ENCODE data around the gene PTPRG. TPM values are rescaled to one million over a fixed set of nuclear protein-coding genes. Genes with fewer than 3 reads are reported as not detected.

Gene PTPRG
- total RNA-seq, 1 donor from 2014 or later, result 4.2 TPM

DNA sequence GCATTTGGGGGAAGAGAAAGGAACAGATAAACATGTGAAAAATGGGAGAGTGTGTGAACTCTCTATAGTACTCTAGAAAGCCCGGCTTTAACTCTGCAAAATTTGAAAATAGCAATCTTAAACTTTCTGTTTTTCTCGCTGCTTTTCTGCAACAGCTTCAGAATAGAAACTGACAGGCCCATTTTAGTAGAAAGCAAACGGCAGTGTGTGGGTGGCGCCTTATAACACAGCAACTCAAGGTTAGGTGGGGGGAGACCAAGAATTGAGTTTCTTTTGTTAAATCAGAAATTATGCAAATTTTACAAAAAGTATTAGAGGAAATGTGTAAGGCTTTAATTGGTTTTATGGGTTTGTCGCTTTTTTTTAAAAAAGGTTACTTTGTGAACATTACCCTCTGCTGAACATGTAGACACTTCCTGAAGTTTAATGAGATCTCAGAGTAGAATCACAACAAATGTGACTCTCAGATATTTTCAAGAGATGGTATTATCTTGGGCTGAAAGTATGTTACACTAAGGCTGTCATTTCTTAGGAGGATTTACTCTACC, 107.0 kb downstream of the PTPRG start:
- H3K4me1 Mint-ChIP-seq, result no peaks in the 10 kb centered on the region
- DNase-seq, result no peak
- no peak overlapping the region for H3K4me3 Mint-ChIP-seq
- no peak overlapping the region for H3K27ac Mint-ChIP-seq
- H3K36me3 Mint-ChIP-seq (ENCODE audit: low read depth), result no peaks in the 10 kb centered on the region
- H3K9me3 Mint-ChIP-seq, result no peaks in the 10 kb centered on the region
- intact Hi-C loops (cut with micrococcal nuclease), result no loop called here
- H3K27me3 Mint-ChIP-seq, result no peaks in the 10 kb centered on the region

DNA sequence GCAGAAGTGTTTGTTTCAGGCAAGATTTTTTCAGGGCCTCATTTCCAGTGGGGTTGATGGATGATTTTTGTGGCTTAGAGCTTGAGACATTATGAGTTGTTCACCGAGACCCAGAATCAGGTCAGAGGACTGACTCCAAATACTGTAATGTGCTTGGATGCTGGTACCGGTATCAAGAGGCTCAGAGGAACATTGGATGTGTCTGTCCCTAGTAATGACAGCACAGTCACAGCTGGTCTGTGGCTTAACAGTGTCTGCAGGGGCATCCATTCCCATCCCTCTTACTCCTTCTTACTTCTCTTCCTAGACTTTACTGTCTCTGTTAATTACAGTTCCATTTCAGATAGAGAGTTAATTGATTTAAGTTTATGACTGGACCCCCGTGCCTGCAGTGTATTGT, 107.8 kb downstream of the PTPRG start:
- Mint-ChIP-seq H3K27ac (no peak overlapping the region), H3K4me3 (no peak overlapping the region), H3K36me3 (ENCODE audit: low read depth) (no peaks in the 10 kb centered on the region), H3K27me3 (no peaks in the 10 kb centered on the region), H3K9me3 (no peaks in the 10 kb centered on the region), H3K4me1 (no peaks in the 10 kb centered on the region)
- no peak for DNase-seq
- intact Hi-C loops (cut with micrococcal nuclease), result no loop called here

GRCh38 chr3:61669668-61670299, 108.4 kb downstream of the PTPRG start:
- H3K36me3 Mint-ChIP-seq (ENCODE audit: low read depth), result no peaks in the 10 kb centered on the region
- H3K27ac Mint-ChIP-seq, result no peak overlapping the region
- no peaks in the 10 kb centered on the region for H3K4me1 Mint-ChIP-seq
- no peak for DNase-seq
- H3K4me3 Mint-ChIP-seq, result no peak overlapping the region
- no peaks in the 10 kb centered on the region for H3K27me3 Mint-ChIP-seq
- no peaks in the 10 kb centered on the region for H3K9me3 Mint-ChIP-seq
- intact Hi-C loops (cut with micrococcal nuclease), result no loop called here

DNA sequence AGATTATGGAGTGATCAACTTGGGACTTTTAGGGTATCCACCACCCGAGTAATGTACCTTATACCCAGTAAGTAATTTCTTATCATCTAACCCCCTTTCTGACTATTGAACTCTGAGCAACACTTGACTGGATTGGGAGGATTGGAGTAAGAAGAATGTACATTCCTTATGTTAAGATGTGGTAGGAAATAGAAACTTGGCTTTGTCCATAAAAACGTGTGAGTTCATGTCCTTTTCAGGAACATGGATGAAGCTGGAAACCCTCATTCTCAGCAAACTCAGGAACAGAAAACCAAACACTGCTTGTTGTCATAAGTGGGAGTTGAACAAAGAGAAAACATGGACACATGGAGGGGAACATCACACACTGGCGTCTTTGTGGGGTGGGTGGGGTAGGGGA, 112.3 kb downstream of the PTPRG start:
- intact Hi-C loops (cut with micrococcal nuclease), result no loop called here
- no peak overlapping the region for H3K27ac Mint-ChIP-seq
- H3K36me3 Mint-ChIP-seq (ENCODE audit: low read depth), result no peaks in the 10 kb centered on the region
- no peaks in the 10 kb centered on the region for H3K4me1 Mint-ChIP-seq
- H3K4me3 Mint-ChIP-seq, result no peak overlapping the region
- no peaks in the 10 kb centered on the region for H3K9me3 Mint-ChIP-seq
- DNase-seq, result no peak
- no peaks in the 10 kb centered on the region for H3K27me3 Mint-ChIP-seq

DNA sequence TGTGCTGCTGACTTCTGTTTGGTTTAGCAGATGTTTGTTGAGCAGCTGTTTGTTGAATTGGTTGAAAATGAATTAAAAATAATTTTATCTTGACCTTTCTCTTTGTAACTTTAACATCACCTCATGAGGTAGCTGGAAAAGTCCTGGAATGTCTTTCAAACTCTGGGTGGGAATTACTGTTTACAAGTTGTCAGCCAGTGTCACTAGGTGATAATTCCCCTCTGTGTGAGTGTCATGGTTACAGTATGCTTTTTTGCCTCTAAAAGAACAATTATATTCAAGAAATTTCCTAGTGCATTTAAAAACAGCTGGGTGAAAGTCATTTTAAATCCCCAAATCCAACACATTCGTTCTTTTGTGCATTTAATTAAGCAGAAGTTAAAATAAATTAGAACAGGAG, 113.2 kb downstream of the PTPRG start:
- Mint-ChIP-seq H3K27me3 (no peaks in the 10 kb centered on the region), H3K9me3 (no peaks in the 10 kb centered on the region), H3K4me1 (no peaks in the 10 kb centered on the region), H3K27ac (no peak overlapping the region), H3K4me3 (no peak overlapping the region), H3K36me3 (ENCODE audit: low read depth) (no peaks in the 10 kb centered on the region)
- intact Hi-C loops (cut with micrococcal nuclease), result no loop called here
- no peak for DNase-seq

DNA sequence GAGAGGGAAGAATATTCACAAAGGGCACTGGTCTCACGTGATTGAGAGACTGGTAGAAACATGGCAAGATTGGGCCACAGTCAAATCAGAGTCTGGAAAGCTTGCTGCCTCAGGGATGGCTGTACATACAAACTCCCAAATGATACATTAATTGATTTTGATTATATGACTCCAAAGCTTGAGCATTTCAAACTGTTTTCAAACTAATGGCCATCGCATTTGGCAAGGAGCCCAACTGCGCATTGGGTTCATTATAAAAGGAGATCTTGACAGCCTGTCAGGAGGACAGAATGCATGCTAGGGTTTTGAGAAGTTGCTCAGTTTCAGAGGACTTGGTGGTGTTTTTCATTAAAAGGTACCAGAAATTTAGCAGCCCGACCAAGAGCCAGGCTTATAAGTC, 117.7 kb downstream of the PTPRG start:
- no peak overlapping the region for H3K27ac Mint-ChIP-seq
- no peak overlapping the region for H3K4me3 Mint-ChIP-seq
- H3K36me3 Mint-ChIP-seq (ENCODE audit: low read depth), result no peaks in the 10 kb centered on the region
- DNase-seq, result no peak
- no peaks in the 10 kb centered on the region for H3K9me3 Mint-ChIP-seq
- H3K27me3 Mint-ChIP-seq, result no peaks in the 10 kb centered on the region
- intact Hi-C loops (cut with micrococcal nuclease), result no loop called here
- H3K4me1 Mint-ChIP-seq, result no peaks in the 10 kb centered on the region

- no peaks in the 10 kb centered on the region for H3K27me3 Mint-ChIP-seq
- no peak overlapping the region for H3K27ac Mint-ChIP-seq
Observed at GRCh38 chr3:61680617-61681016, 119.2 kb downstream of the PTPRG start.

GRCh38 chr3:61681636-61682035, 120.3 kb downstream of the PTPRG start:
- Mint-ChIP-seq H3K4me1 (no peaks in the 10 kb centered on the region), H3K27me3 (no peaks in the 10 kb centered on the region), H3K36me3 (ENCODE audit: low read depth) (no peaks in the 10 kb centered on the region), H3K27ac (no peak overlapping the region), H3K9me3 (no peaks in the 10 kb centered on the region), H3K4me3 (no peak overlapping the region)
- DNase-seq, result no peak
- intact Hi-C loops (cut with micrococcal nuclease), result no loop called here

More at GRCh38 chr3:61680617-61681016, 119.2 kb downstream of the PTPRG start:
- intact Hi-C loops (cut with micrococcal nuclease), result no loop called here
- H3K36me3 Mint-ChIP-seq (ENCODE audit: low read depth), result no peaks in the 10 kb centered on the region
- H3K4me1 Mint-ChIP-seq, result no peaks in the 10 kb centered on the region
- DNase-seq, result no peak
- no peaks in the 10 kb centered on the region for H3K9me3 Mint-ChIP-seq
- H3K4me3 Mint-ChIP-seq, result no peak overlapping the region

DNA sequence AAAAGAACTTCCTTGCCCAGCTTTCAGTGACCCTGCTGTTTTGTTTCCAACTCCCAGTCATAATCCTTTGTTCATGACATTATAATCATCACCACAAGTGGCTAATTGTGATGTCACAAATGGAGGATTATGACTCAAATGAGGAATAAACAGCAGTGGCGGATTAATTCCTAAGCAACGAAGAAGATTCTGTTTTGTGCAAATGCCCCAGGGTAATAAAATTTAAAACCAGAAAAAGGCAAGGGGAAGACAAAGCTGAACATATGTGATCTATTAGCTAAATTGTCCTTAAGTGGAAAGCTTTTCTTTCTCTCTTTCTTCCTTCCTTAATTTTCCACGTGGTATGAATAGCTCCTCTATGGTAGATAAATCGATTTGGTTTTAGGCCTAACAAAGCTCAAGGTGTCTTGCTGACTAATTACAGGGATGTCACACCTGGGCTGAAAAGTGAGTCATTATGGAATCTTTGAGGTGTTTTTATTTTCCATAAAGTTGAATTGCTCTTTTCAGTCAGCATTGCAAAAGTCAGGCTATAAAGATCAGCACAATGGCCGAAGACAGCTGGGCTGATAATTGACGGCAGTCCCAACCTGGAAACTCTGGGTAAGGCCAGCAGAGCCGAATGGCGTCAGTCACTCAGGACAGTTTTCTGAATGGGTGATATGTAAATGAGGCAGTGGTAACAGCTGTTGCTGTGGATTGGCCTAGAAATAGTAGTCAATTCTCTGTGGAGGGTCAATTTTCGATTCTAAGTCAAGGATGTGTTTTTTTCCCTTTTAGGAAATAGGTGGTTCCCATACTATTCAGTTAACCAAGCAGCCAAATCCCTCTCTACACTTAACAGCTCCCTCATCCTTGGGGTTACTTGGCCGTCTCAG, 121.5 kb downstream of the PTPRG start:
- H3K27ac Mint-ChIP-seq, result no peak overlapping the region
- no peaks in the 10 kb centered on the region for H3K4me1 Mint-ChIP-seq
- H3K36me3 Mint-ChIP-seq (ENCODE audit: low read depth), result no peaks in the 10 kb centered on the region
- intact Hi-C loops (cut with micrococcal nuclease), result no loop called here
- no peak for DNase-seq
- H3K4me3 Mint-ChIP-seq, result no peak overlapping the region
- H3K9me3 Mint-ChIP-seq, result no peaks in the 10 kb centered on the region
- H3K27me3 Mint-ChIP-seq, result peaks cover 2% of the 10 kb centered on the region

DNA sequence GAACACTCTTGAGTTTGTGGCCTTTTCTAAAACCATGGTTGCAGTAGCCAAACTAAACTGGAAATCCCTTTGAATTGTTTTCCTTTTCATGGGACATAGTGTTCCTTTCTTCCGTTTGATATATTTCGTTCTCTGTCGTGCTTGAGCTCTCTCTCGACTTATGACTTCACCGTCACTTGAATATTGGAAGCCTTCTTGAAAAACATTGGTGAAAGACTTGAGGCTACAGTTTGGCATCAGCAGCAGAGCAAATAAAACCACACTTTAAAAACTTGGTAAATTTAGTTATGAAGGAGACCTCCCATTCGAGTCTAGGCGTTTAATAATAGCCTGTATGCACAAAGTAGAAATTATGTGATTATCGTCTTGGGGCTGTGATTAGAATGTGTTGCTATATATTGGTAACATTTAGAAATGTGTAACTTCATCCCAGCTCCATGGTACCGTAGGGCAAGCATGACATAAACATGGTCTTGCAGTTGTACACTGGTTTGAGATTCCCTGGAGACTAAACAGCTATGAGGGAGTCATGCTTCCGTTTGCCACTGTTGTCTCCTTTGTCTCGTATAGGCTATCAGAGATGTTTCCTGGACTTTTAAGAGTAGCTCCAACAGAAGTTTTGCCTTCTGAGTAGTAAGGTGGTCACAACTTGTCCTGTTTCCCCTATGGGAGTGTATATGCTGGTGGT, 122.3 kb downstream of the PTPRG start:
- intact Hi-C loops (cut with micrococcal nuclease), result no loop called here
- H3K9me3 Mint-ChIP-seq, result no peaks in the 10 kb centered on the region
- H3K27me3 Mint-ChIP-seq, result peaks cover 2% of the 10 kb centered on the region
- no peaks in the 10 kb centered on the region for H3K4me1 Mint-ChIP-seq
- H3K27ac Mint-ChIP-seq, result no peak overlapping the region
- DNase-seq, result no peak
- H3K4me3 Mint-ChIP-seq, result no peak overlapping the region
- H3K36me3 Mint-ChIP-seq (ENCODE audit: low read depth), result no peaks in the 10 kb centered on the region

- intact Hi-C loops (cut with micrococcal nuclease), result no loop called here
- Mint-ChIP-seq H3K4me1 (no peaks in the 10 kb centered on the region), H3K36me3 (ENCODE audit: low read depth) (no peaks in the 10 kb centered on the region), H3K9me3 (no peaks in the 10 kb centered on the region), H3K4me3 (no peak overlapping the region), H3K27me3 (peaks cover 2% of the 10 kb centered on the region), H3K27ac (no peak overlapping the region)
- no peak for DNase-seq
Observed at GRCh38 chr3:61684386-61684785, 123.0 kb downstream of the PTPRG start.

GRCh38 chr3:61685755-61686154, 124.4 kb downstream of the PTPRG start:
- no peaks in the 10 kb centered on the region for H3K4me1 Mint-ChIP-seq
- H3K36me3 Mint-ChIP-seq (ENCODE audit: low read depth), result no peaks in the 10 kb centered on the region

GRCh38 chr3:61686228-61686648, 124.9 kb downstream of the PTPRG start:
- no peak for DNase-seq
- Mint-ChIP-seq H3K36me3 (ENCODE audit: low read depth) (no peaks in the 10 kb centered on the region), H3K9me3 (no peaks in the 10 kb centered on the region), H3K4me3 (no peak overlapping the region), H3K4me1 (no peaks in the 10 kb centered on the region), H3K27ac (no peak overlapping the region), H3K27me3 (peaks cover 2% of the 10 kb centered on the region)
- intact Hi-C loops (cut with micrococcal nuclease), result no loop called here

More at GRCh38 chr3:61685755-61686154, 124.4 kb downstream of the PTPRG start:
- Mint-ChIP-seq H3K27ac (no peak overlapping the region), H3K27me3 (peaks cover 2% of the 10 kb centered on the region), H3K4me3 (no peak overlapping the region), H3K9me3 (no peaks in the 10 kb centered on the region)
- intact Hi-C loops (cut with micrococcal nuclease), result no loop called here
- no peak for DNase-seq

DNA sequence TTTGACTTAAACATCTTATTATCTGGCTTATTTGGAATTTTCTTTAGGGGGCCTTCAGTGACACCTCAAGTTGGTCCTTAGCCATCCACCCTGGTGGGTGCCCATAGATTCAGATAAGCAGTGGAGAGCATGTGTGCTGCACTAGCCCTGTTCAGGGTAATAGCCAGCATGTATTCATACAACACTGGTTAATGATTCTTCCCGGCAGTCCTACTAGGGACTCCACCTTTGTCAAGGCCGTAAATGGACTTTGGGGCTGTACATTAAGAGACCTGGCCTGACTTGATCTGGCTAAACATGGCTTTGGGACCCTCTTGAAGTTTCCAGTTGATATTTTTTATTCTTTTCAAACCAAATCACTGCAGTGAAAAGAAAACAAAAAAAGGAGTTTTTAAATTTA, 125.8 kb downstream of the PTPRG start:
- Mint-ChIP-seq H3K9me3 (no peaks in the 10 kb centered on the region), H3K4me3 (no peak overlapping the region), H3K4me1 (no peaks in the 10 kb centered on the region), H3K27ac (no peak overlapping the region), H3K27me3 (peaks cover 2% of the 10 kb centered on the region), H3K36me3 (ENCODE audit: low read depth) (no peaks in the 10 kb centered on the region)
- DNase-seq, result no peak
- intact Hi-C loops (cut with micrococcal nuclease), result no loop called here

Measured in activated CD4-positive, alpha-beta T cell treated with anti-CD3 and anti-CD28 coated beads, Interleukin-2, amount 10 ng/mL, durations not matched to agents 24 days and 14 days (primary cell).